Common myeloid progenitor, CD34-positive (primary cell): ENCODE data around the gene DNAJC17.

Experiments used
- CTCF ChIA-PET: fragments of 350-600 bp; sonication (Branson Sonifier 250); formaldehyde crosslinking; loops from one replicate; lab custom pipeline; 2021; ENCODE audit warnings: antibody characterized with exemption; lab: Charles Lee
- POLR2A ChIA-PET: fragments of 350-600 bp; sonication (Branson Sonifier 250); formaldehyde crosslinking; loops from one replicate; lab custom pipeline; 2021; ENCODE audit warnings: antibody characterized with exemption; lab: Charles Lee
- DNase-seq, 3 donors: peaks; one replicate each; pipeline versions ENCODE4 v3.0.0 to v3.0.0-alpha.2; 2013
- H3K27ac ChIP-seq, 2 experiments: 1 replicate in 1 of 2; 2 replicates in 1 of 2; pipeline ENCODE4 v1.7.0; 2013; ENCODE audit warnings: inconsistent platforms in 2 of 2, low read length in 2 of 2, mild to moderate bottlenecking in 2 of 2, low read depth in 1 of 2, moderate library complexity in 1 of 2; ENCODE audit not compliant: severe bottlenecking in 2 of 2, insufficient read depth in 1 of 2, poor library complexity in 1 of 2
- H3K27me3 ChIP-seq, 5 experiments: replicated peaks in 2 of 5; 1 replicate in 3 of 5; 2 replicates in 2 of 5; pipeline versions ENCODE4 v1.6.1 to v1.7.0; 2013; ENCODE audit warnings: low read length in 4 of 5, mild to moderate bottlenecking in 2 of 5, moderate library complexity in 2 of 5, inconsistent platforms in 1 of 5; ENCODE audit not compliant: insufficient read depth in 5 of 5, control insufficient read depth in 4 of 5
- H3K36me3 ChIP-seq, 4 experiments: 1 replicate in 2 of 4; 2 replicates in 2 of 4; pipeline versions ENCODE4 v1.6.1 to v1.7.0; 2013; ENCODE audit warnings: low read length in 3 of 4, control low read depth in 1 of 4, mild to moderate bottlenecking in 1 of 4; ENCODE audit not compliant: control insufficient read depth in 4 of 4, insufficient read depth in 4 of 4
- H3K4me1 ChIP-seq, 4 experiments: 1 replicate in 3 of 4; 2 replicates in 1 of 4; pipeline versions ENCODE4 v1.6.1 to v1.7.1; 2013; ENCODE audit warnings: low read length in 3 of 4, mild to moderate bottlenecking in 3 of 4, control low read depth in 1 of 4, inconsistent platforms in 1 of 4, moderate library complexity in 1 of 4; ENCODE audit not compliant: control insufficient read depth in 4 of 4, insufficient read depth in 4 of 4; ENCODE audit errors: control extremely low read depth in 1 of 4
- H3K4me3 ChIP-seq, 7 experiments: 1 replicate in 4 of 7; 2 replicates in 3 of 7; pipeline versions ENCODE4 v1.5.1 to v1.7.0; 2013; ENCODE audit warnings: mild to moderate bottlenecking in 7 of 7, low read length in 6 of 7, moderate library complexity in 6 of 7, inconsistent platforms in 2 of 7, low read depth in 2 of 7, control low read depth in 1 of 7; ENCODE audit not compliant: insufficient read depth in 4 of 7, control insufficient read depth in 1 of 7; ENCODE audit errors: extremely low read depth in 1 of 7
- H3K9me3 ChIP-seq, 5 experiments: 1 replicate in 4 of 5; 2 replicates in 1 of 5; pipeline versions ENCODE4 v1.6.1 to v1.7.1; 2013; ENCODE audit warnings: low read length in 4 of 5, mild to moderate bottlenecking in 2 of 5, inconsistent platforms in 1 of 5, low read depth in 1 of 5, moderate library complexity in 1 of 5; ENCODE audit not compliant: control insufficient read depth in 4 of 5, insufficient read depth in 2 of 5; ENCODE audit errors: control extremely low read depth in 1 of 5
- WGBS: methylation state at CpG from one replicate; pipeline ENCODE4 v1.1.5; 2013; ENCODE audit not compliant: insufficient coverage; 5-methylcytosine and 5-hydroxymethylcytosine counted together

DNAJC17 gene

DNA sequence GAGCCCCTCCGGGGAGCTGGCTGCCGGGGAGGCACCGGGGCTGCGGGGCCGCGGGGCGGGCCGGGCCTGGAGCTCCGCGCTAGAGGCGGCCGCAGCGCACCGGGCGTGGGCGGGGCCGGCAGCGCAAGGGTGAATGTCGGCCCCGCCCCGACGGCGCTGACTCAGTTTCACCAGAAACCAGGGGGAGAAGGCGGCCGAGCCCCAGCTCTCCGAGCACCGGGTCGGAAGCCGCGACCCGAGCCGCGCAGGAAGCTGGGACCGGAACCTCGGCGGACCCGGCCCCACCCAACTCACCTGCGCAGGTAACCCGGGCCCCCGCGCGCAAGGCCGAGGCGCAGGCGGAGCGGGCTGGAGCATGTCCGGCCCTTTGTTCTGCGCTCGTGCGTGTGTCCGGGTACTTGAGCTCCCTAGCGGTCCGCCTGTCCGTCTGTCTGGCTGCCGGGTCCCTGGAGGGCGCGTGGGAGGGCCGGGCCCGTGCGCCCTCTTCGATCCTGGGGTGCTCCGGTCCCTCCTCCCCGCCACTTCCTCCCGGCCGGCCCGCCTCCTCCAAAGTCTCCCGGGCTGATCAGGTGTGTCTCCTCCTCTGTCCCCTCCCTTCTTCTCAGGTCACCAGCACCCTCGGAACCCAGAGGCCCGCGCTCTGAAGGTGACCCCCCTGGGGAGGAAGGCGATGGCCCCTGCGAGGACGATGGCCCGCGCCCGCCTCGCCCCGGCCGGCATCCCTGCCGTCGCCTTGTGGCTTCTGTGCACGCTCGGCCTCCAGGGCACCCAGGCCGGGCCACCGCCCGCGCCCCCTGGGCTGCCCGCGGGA lies 36.8 kb upstream of the DNAJC17 start, which contains the start of gene SPINT1:
TSS of gene SPINT1 (plus strand) at position 164 of the 811 bp plus-strand sequence. CDS start at position 671, 507 bp downstream.
- CTCF ChIA-PET: interaction anchor here (0.9 to 7.6 kb wide), 8 partner anchors 8 to 57 kb away, joined by 3 to 78 read pairs (median 4); no protein-coding TSS in a partner anchor
- peak in 2 of 3 donors; percentile 24 to 54 for DNase-seq
- Histone ChIP-seq H3K27ac (no peak within 1 kb of the TSS), H3K9me3 (no peaks in the 10 kb centered on the region), H3K4me3 (peak within 1 kb of the TSS; percentile 56 to 84 (median 66)), H3K4me1 (peaks cover 7 to 48% (median 42%) of the 10 kb centered on the region in 4 experiments), H3K36me3 (peaks cover 0 to under 1% (median 0%) of the 10 kb centered on the region in 4 experiments), H3K27me3 (peaks cover 0 to 5% (median 0%) of the 10 kb centered on the region in 5 experiments)
- POLR2A ChIA-PET: no interaction called here
- 0% methylated on average over 69 of the region's 89 CpGs for WGBS

DNA sequence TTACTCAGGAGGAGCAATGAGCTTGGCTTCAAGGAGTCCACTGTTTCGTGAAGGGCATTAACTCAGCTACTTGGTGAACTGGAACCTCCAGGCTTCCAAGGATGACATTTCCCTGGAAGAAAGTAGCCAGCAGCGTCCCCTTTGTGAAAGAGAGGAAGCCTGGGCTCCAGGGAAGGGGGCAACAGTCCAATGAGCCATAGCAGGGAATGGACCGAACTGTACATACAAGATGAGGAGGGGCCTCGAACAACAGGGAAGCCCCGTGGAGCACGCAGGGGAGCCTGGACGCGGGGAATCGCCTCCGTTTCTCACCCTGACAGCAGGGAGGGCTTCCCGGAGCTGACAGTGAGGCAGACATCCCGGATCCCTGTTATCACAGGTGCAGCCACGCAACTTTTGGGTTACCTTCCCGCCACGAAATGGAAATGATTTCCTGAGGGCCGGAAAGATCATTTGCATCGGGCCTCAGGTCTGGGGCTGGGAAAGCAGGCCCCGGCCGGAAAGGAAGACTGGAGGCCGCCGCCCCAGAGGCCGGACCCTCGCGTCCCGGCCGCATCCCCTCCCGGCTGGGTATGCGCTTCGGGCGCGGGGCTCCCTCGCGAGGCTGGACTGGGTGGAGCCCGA lies 36.1 kb upstream of the DNAJC17 start:
- Histone ChIP-seq H3K27ac (no peak overlapping the region), H3K9me3 (no peaks in the 10 kb centered on the region), H3K4me1 (peaks cover 7 to 48% (median 42%) of the 10 kb centered on the region in 4 experiments), H3K4me3 (peak overlapping the region in 6 of 7 experiments; percentile 56 to 84 (median 70)), H3K36me3 (no peaks in the 10 kb centered on the region), H3K27me3 (peaks cover 0 to 5% (median 0%) of the 10 kb centered on the region in 5 experiments)
- CTCF ChIA-PET: interaction anchor here (1.0 to 7.6 kb wide), 5 partner anchors 9 to 30 kb away, joined by 3 to 78 read pairs (median 4); no protein-coding TSS in a partner anchor
- WGBS: 40% methylated on average over 27 of the region's 34 CpGs
- POLR2A ChIA-PET: no interaction called here
- no peak for DNase-seq

DNA sequence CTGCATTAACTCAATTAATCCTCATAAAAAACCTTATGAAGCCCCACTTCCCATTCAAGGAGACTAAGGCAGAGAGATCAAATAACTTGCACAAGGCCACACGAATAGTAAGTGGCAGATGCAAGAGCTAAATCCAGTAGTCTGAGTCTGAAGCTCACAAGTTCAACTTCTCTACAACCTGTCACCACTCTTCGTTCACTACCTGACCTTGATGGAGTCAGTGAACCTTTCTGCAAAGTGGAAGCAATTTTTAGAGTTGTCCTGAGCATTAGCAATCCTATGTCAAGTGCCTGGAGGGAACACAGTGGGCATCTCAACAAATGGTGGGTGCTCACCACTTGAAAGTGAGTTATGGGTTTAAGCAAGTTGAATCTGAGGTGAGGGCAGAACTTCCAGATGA lies 34.5 kb upstream of the DNAJC17 start:
- H3K4me1 ChIP-seq: peaks cover 2 to 32% (median 28%) of the 10 kb centered on the region in 4 experiments
- H3K27ac ChIP-seq: no peak overlapping the region
- WGBS: 100% methylated on average over 1 of the region's 2 CpGs
- H3K4me3 ChIP-seq: no peak overlapping the region
- ChIA-PET CTCF (interaction anchor here (1.5 to 7.6 kb wide), 2 partner anchors 10 to 16 kb away, joined by 3 to 78 read pairs; no protein-coding TSS in a partner anchor), POLR2A (no interaction called here)
- H3K36me3 ChIP-seq: no peaks in the 10 kb centered on the region
- no peaks in the 10 kb centered on the region for H3K9me3 ChIP-seq
- H3K27me3 ChIP-seq: peaks cover 0 to 5% (median 0%) of the 10 kb centered on the region in 5 experiments
- DNase-seq: no peak

GRCh38 chr15:40838756-40839155 lies 31.5 kb upstream of the DNAJC17 start:
- peaks cover 0 to 4% (median 0%) of the 10 kb centered on the region in 4 experiments for H3K4me1 ChIP-seq
- no peaks in the 10 kb centered on the region for H3K36me3 ChIP-seq
- ChIA-PET CTCF (interaction anchor here (0.8 to 1.3 kb wide), 2 partner anchors 18 to 19 kb away, joined by 4 to 6 read pairs; no protein-coding TSS in a partner anchor), POLR2A (no interaction called here)
- H3K9me3 ChIP-seq: no peaks in the 10 kb centered on the region
- 80% methylated on average over 1 of the region's 5 CpGs for WGBS
- no peak for DNase-seq
- no peak overlapping the region for H3K27ac ChIP-seq
- H3K27me3 ChIP-seq: peaks cover 0 to 5% (median 0%) of the 10 kb centered on the region in 5 experiments
- no peak overlapping the region for H3K4me3 ChIP-seq

DNA sequence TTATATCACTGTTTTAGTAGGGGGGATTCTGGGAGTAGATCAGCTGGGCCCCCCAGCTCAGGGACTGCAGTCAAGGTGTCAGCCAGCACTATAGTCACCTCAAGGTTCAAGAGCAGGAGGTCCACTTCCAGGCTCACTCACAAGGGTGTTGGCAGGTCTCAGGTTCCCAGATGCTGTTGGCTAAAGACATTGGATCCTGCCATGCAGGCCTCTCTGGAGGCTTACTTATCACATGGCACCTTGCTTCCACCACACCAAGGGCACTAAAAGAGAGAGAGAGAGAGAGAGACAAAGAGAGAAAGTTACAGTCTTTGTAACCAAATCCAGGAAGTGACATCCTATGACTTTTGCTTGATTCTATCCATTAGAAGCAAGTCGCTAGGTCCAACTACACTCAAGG lies 28.7 kb upstream of the DNAJC17 start:
- no peaks in the 10 kb centered on the region for H3K27me3 ChIP-seq
- no peak overlapping the region for H3K4me3 ChIP-seq
- H3K27ac ChIP-seq: no peak overlapping the region
- CTCF ChIA-PET: interaction anchor here (0.8 kb wide), 1 partner anchor 56 kb away, joined by 3 read pairs; no protein-coding TSS in a partner anchor
- no peak for DNase-seq
- H3K36me3 ChIP-seq: no peaks in the 10 kb centered on the region
- POLR2A ChIA-PET: interaction anchor here (0.7 kb wide), 1 partner anchor 50 kb away, joined by 3 read pairs; no protein-coding TSS in a partner anchor
- H3K9me3 ChIP-seq: no peaks in the 10 kb centered on the region
- H3K4me1 ChIP-seq: no peaks in the 10 kb centered on the region
- 89% methylated on average over 1 of the region's 1 CpG for WGBS

GRCh38 chr15:40832903-40833302 lies 25.6 kb upstream of the DNAJC17 start:
- no peaks in the 10 kb centered on the region for H3K9me3 ChIP-seq
- no peak for DNase-seq
- H3K27me3 ChIP-seq: no peaks in the 10 kb centered on the region
- H3K36me3 ChIP-seq: no peaks in the 10 kb centered on the region
- H3K27ac ChIP-seq: no peak overlapping the region
- CTCF ChIA-PET: no interaction called here
- POLR2A ChIA-PET: no interaction called here
- no peak overlapping the region for H3K4me3 ChIP-seq
- no peaks in the 10 kb centered on the region for H3K4me1 ChIP-seq
